Lower leg skin (tissue), 3 donors: ENCODE results near the gene PEAK1.

Experiments
- CTCF ChIP-seq, 3 donors: fragments of 450-650 bp; IDR thresholded peaks; one replicate each; pipeline ENCODE4 v1.5.1; 2016; ENCODE audit warnings: antibody characterized with exemption in 3 of 3, mild to moderate bottlenecking in 3 of 3, moderate library complexity in 2 of 3
- POLR2A ChIP-seq, 2 donors: fragments of 450-650 bp; IDR thresholded peaks; one replicate each; pipeline ENCODE4 v1.6.1; 2016 to 2017; ENCODE audit warnings: antibody characterized with exemption in 2 of 2, mild to moderate bottlenecking in 1 of 2, moderate library complexity in 1 of 2

GRCh38 chr15:77421370-77421700 lies 1.4 kb upstream of the PEAK1 start:
- TF ChIP-seq POLR2A (IDR thresholded peaks at IDR 0.05) (no peak), CTCF (IDR thresholded peaks at IDR 0.05) (no peak)
